H7 (cell line): ENCODE results near the gene PARD3. TPM values are rescaled to one million over a fixed set of nuclear protein-coding genes. Genes with fewer than 3 reads are reported as not detected.

Experiments used
- DNase-seq: peaks from one replicate; pipeline ENCODE4 v3.0.0; 2012
- H3K27me3 ChIP-seq: 2 replicates; pipeline ENCODE4 v1.6.0; 2011; ENCODE audit warnings: mild to moderate bottlenecking, low read length; ENCODE audit not compliant: control insufficient read depth, insufficient read depth
- H3K36me3 ChIP-seq: replicated peaks from 2 replicates; pipeline ENCODE4 v1.5.1; 2011; ENCODE audit warnings: low read length; ENCODE audit not compliant: control insufficient read depth, insufficient read depth
- H3K4me3 ChIP-seq: 2 replicates; pipeline ENCODE4 v1.5.1; 2011; ENCODE audit warnings: low read depth, mild to moderate bottlenecking, control low read depth, low read length, moderate library complexity; ENCODE audit not compliant: insufficient read depth
- total RNA-seq: library from RNA; depleted of rRNA; stranded (reverse); fragments of >200 nt; shearing (Covaris generic); gene quantifications from 2 replicates; pipeline ENCODE4 v1.2.3, GENCODE V29; 2014

Gene PARD3
- total RNA-seq, 1 experiment from 2014 or later = 51.1 TPM

GRCh38 chr10:34503704-34504103 is 311.4 kb downstream of the PARD3 start:
- Histone ChIP-seq H3K36me3 (no peaks in the 10 kb centered on the region), H3K4me3 (no peak overlapping the region), H3K27me3 (no peaks in the 10 kb centered on the region)
- DNase-seq = no peak

GRCh38 chr10:34499612-34500279 is 315.4 kb downstream of the PARD3 start:
- DNase-seq = no peak
- Histone ChIP-seq H3K27me3 (no peaks in the 10 kb centered on the region), H3K36me3 (no peaks in the 10 kb centered on the region), H3K4me3 (no peak overlapping the region)

GRCh38 chr10:34498821-34499220 is 316.3 kb downstream of the PARD3 start:
- no peak for DNase-seq
- Histone ChIP-seq H3K36me3 (no peaks in the 10 kb centered on the region), H3K4me3 (no peak overlapping the region), H3K27me3 (no peaks in the 10 kb centered on the region)

GRCh38 chr10:34495938-34496337 is 319.2 kb downstream of the PARD3 start:
- no peaks in the 10 kb centered on the region for H3K36me3 ChIP-seq
- DNase-seq = no peak
- no peaks in the 10 kb centered on the region for H3K27me3 ChIP-seq
- no peak overlapping the region for H3K4me3 ChIP-seq

- H3K4me3 ChIP-seq = no peak overlapping the region
- H3K36me3 ChIP-seq = no peaks in the 10 kb centered on the region
- DNase-seq = no peak
- no peaks in the 10 kb centered on the region for H3K27me3 ChIP-seq
Measured at GRCh38 chr10:34494012-34494411, 321.1 kb downstream of the PARD3 start.

GRCh38 chr10:34492081-34492480 is 323.0 kb downstream of the PARD3 start:
- Histone ChIP-seq H3K36me3 (no peaks in the 10 kb centered on the region), H3K4me3 (no peak overlapping the region), H3K27me3 (no peaks in the 10 kb centered on the region)
- no peak for DNase-seq

- H3K36me3 ChIP-seq = no peaks in the 10 kb centered on the region
- no peak overlapping the region for H3K4me3 ChIP-seq
- DNase-seq = no peak
- H3K27me3 ChIP-seq = no peaks in the 10 kb centered on the region
Measured at GRCh38 chr10:34491678-34492077, 323.4 kb downstream of the PARD3 start.

GRCh38 chr10:34489973-34490745 is 324.9 kb downstream of the PARD3 start:
- H3K36me3 ChIP-seq = no peaks in the 10 kb centered on the region
- H3K4me3 ChIP-seq = no peak overlapping the region
- no peak for DNase-seq
- no peaks in the 10 kb centered on the region for H3K27me3 ChIP-seq

- no peak for DNase-seq
Measured at GRCh38 chr10:34489411-34489810, 325.7 kb downstream of the PARD3 start.

GRCh38 chr10:34488476-34489130 is 326.5 kb downstream of the PARD3 start:
- Histone ChIP-seq H3K36me3 (no peaks in the 10 kb centered on the region), H3K4me3 (no peak overlapping the region)

More at GRCh38 chr10:34489411-34489810, 325.7 kb downstream of the PARD3 start:
- Histone ChIP-seq H3K4me3 (no peak overlapping the region), H3K27me3 (no peaks in the 10 kb centered on the region), H3K36me3 (no peaks in the 10 kb centered on the region)

GRCh38 chr10:34486008-34486407 is 329.1 kb downstream of the PARD3 start:
- Histone ChIP-seq H3K36me3 (no peaks in the 10 kb centered on the region), H3K4me3 (no peak overlapping the region), H3K27me3 (no peaks in the 10 kb centered on the region)
- peak; percentile 22 for DNase-seq

More at GRCh38 chr10:34488476-34489130, 326.5 kb downstream of the PARD3 start:
- no peaks in the 10 kb centered on the region for H3K27me3 ChIP-seq
- no peak for DNase-seq

- no peak for DNase-seq
- no peaks in the 10 kb centered on the region for H3K36me3 ChIP-seq
- no peak overlapping the region for H3K4me3 ChIP-seq
- no peaks in the 10 kb centered on the region for H3K27me3 ChIP-seq
Measured at GRCh38 chr10:34484164-34484563, 330.9 kb downstream of the PARD3 start.

GRCh38 chr10:34480345-34480744 is 334.8 kb downstream of the PARD3 start:
- Histone ChIP-seq H3K4me3 (no peak overlapping the region), H3K36me3 (no peaks in the 10 kb centered on the region), H3K27me3 (no peaks in the 10 kb centered on the region)
- no peak for DNase-seq

- Histone ChIP-seq H3K4me3 (no peak overlapping the region), H3K36me3 (no peaks in the 10 kb centered on the region), H3K27me3 (no peaks in the 10 kb centered on the region)
- DNase-seq = no peak
Measured at GRCh38 chr10:34479520-34480179, 335.4 kb downstream of the PARD3 start.
